ACC112 (cell line): ENCODE data around the gene CPT1A.

Experiments
- H2AFZ ChIP-seq: fragments of 200-600 bp; sonication (generic); one replicate; pipeline ENCODE4 v1.6.0; 2017; ENCODE audit warnings: antibody characterized with exemption, low read length; ENCODE audit not compliant: unreplicated experiment
- H3K27ac ChIP-seq: fragments of 200-600 bp; sonication (generic); 2 replicates; pipeline ENCODE4 v1.5.1; 2014; ENCODE audit warnings: low read depth, mild to moderate bottlenecking, antibody characterized with exemption, low read length, moderate library complexity
- H3K27me3 ChIP-seq: fragments of 200-600 bp; sonication (generic); 2 replicates; pipeline ENCODE4 v1.6.1; 2014; ENCODE audit warnings: mild to moderate bottlenecking, antibody characterized with exemption, low read length, moderate library complexity, mixed read lengths; ENCODE audit not compliant: insufficient read depth
- H3K36me3 ChIP-seq: fragments of 200-600 bp; sonication (generic); 2 replicates; pipeline ENCODE4 v1.6.1; 2016; ENCODE audit warnings: mild to moderate bottlenecking, antibody characterized with exemption, low read length, moderate library complexity, mixed read lengths; ENCODE audit not compliant: insufficient read depth
- H3K4me1 ChIP-seq: fragments of 200-600 bp; sonication (generic); one replicate; pipeline ENCODE4 v1.6.1; 2016; ENCODE audit warnings: low read length, mixed read lengths; ENCODE audit not compliant: insufficient read depth, unreplicated experiment, control insufficient read depth
- H3K4me3 ChIP-seq: fragments of 200-600 bp; sonication (generic); 2 replicates; pipeline ENCODE4 v1.5.1; 2014; ENCODE audit warnings: mild to moderate bottlenecking, low read depth, low read length
- H3K79me2 ChIP-seq: fragments of 200-600 bp; sonication (generic); one replicate; pipeline ENCODE4 v1.6.0; 2016; ENCODE audit warnings: low read length; ENCODE audit not compliant: control insufficient read depth, unreplicated experiment, insufficient read depth

The CPT1A gene

DNA sequence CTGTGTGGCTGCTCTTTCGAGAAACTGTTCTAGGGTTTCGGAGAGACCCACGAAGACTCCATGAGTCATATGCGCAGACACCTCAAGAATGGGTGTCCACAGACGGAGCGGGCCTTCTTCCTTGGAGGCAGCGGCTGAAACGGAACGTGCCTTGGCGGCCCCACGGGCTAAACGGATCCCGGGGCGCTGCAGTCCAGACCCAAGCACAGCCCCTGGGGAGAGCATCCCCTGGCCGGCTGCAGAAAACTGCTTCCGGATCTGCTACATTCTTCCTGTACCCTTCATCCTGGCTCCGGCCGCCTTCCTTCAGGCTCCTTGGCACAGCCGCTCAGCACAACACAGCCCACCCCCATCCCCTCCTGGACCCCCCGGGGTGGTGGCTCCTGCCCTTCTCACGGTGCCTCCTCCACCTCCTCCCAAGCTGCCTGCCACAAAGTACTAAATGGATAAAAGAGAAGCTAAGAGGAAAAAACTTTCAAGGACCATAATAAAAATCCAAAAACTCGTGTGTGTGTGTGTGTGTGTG lies 25.4 kb downstream of the CPT1A start:
- H3K79me2 ChIP-seq: peaks cover 20% of the 10 kb centered on the region
- no peaks in the 10 kb centered on the region for H3K27me3 ChIP-seq
- H3K4me1 ChIP-seq: no peaks in the 10 kb centered on the region
- H3K27ac ChIP-seq: no peak overlapping the region
- no peak overlapping the region for H3K4me3 ChIP-seq
- H3K36me3 ChIP-seq: no peaks in the 10 kb centered on the region
- H2AFZ ChIP-seq: no peak overlapping the region

DNA sequence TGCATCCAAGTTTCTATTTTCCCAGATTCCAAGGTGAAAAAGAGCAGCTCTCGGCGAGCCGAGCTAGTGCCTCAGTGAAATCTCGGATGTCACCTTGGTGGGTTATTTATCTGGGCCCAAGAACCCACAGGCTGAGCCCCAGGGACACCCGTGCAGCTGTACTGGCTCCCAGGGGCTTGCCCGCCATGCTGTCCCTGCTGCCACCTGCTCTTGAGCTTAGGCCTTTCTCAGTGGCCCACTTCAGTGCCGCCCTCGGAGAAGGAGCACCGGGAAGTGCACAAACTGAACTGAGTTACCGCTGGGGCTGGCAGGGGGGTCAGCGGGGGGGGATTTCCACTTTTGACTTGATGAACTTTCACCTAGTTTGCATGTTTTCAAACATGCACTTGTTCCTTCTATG lies 27.9 kb downstream of the CPT1A start:
- Histone ChIP-seq H2AFZ (no peak overlapping the region), H3K4me3 (no peak overlapping the region), H3K27me3 (no peaks in the 10 kb centered on the region), H3K36me3 (no peaks in the 10 kb centered on the region), H3K27ac (no peak overlapping the region), H3K4me1 (no peaks in the 10 kb centered on the region), H3K79me2 (peaks cover 14% of the 10 kb centered on the region)

- Histone ChIP-seq H3K36me3 (no peaks in the 10 kb centered on the region), H3K4me3 (no peak overlapping the region), H3K27me3 (no peaks in the 10 kb centered on the region), H3K79me2 (peaks cover 9% of the 10 kb centered on the region), H3K27ac (no peak overlapping the region), H3K4me1 (no peaks in the 10 kb centered on the region), H2AFZ (no peak overlapping the region)
These were observed 29.2 kb downstream of the CPT1A start for GRCh38 chr11:68812526-68812925.

DNA sequence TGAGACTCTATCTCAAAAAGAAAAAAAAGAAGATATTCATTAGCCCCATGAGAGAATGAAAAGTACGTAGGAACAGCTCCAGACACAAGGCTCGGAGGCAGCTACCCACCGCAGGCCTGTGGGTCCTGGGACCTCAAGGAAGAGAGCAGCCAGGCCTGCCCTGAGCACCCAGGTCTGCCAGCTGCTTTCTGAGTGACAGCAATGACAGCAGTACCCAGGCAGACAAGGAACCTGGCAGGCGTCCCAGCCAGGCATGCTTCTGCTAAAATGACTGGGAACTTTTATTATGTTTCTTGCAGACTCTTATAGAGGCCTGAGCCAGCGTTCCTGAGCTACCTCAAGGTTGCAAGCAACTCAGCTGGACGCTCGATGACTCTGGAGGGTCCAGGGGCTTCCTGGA lies 31.6 kb downstream of the CPT1A start:
- no peaks in the 10 kb centered on the region for H3K79me2 ChIP-seq
- no peak overlapping the region for H2AFZ ChIP-seq
- H3K27ac ChIP-seq: no peak overlapping the region
- H3K4me3 ChIP-seq: no peak overlapping the region
- H3K27me3 ChIP-seq: no peaks in the 10 kb centered on the region
- H3K36me3 ChIP-seq: no peaks in the 10 kb centered on the region
- H3K4me1 ChIP-seq: peaks cover 8% of the 10 kb centered on the region

GRCh38 chr11:68809506-68809905 lies 32.2 kb downstream of the CPT1A start:
- Histone ChIP-seq H3K27me3 (no peaks in the 10 kb centered on the region), H2AFZ (no peak overlapping the region), H3K79me2 (no peaks in the 10 kb centered on the region), H3K4me3 (no peak overlapping the region), H3K27ac (no peak overlapping the region), H3K4me1 (peaks cover 8% of the 10 kb centered on the region), H3K36me3 (no peaks in the 10 kb centered on the region)

- Histone ChIP-seq H3K4me3 (no peak overlapping the region), H2AFZ (no peak overlapping the region), H3K27ac (no peak overlapping the region), H3K79me2 (no peaks in the 10 kb centered on the region), H3K27me3 (no peaks in the 10 kb centered on the region), H3K4me1 (peaks cover 8% of the 10 kb centered on the region), H3K36me3 (no peaks in the 10 kb centered on the region)
These were observed 32.9 kb downstream of the CPT1A start for GRCh38 chr11:68808787-68809186.

GRCh38 chr11:68806931-68807844 lies 34.5 kb downstream of the CPT1A start:
- no peaks in the 10 kb centered on the region for H3K79me2 ChIP-seq
- no peaks in the 10 kb centered on the region for H3K27me3 ChIP-seq
- peaks cover 8% of the 10 kb centered on the region for H3K4me1 ChIP-seq
- H2AFZ ChIP-seq: no peak overlapping the region
- peak overlapping the region; percentile 18; the same call in 1 of the 2 replicates for H3K27ac ChIP-seq
- H3K36me3 ChIP-seq: no peaks in the 10 kb centered on the region
- no peak overlapping the region for H3K4me3 ChIP-seq

GRCh38 chr11:68804786-68805185 lies 36.9 kb downstream of the CPT1A start:
- H3K27ac ChIP-seq: no peak overlapping the region
- no peaks in the 10 kb centered on the region for H3K27me3 ChIP-seq
- H3K79me2 ChIP-seq: no peaks in the 10 kb centered on the region
- H3K4me1 ChIP-seq: peaks cover 8% of the 10 kb centered on the region
- no peaks in the 10 kb centered on the region; the same call in 1 of the 2 replicates for H3K36me3 ChIP-seq
- no peak overlapping the region for H3K4me3 ChIP-seq
- no peak overlapping the region for H2AFZ ChIP-seq

- Histone ChIP-seq H3K27ac (no peak overlapping the region), H3K79me2 (no peaks in the 10 kb centered on the region), H3K4me1 (peaks cover 8% of the 10 kb centered on the region), H3K36me3 (no peaks in the 10 kb centered on the region; the same call in 1 of the 2 replicates), H3K27me3 (no peaks in the 10 kb centered on the region), H3K4me3 (no peak overlapping the region), H2AFZ (no peak overlapping the region)
These were observed 38.0 kb downstream of the CPT1A start for GRCh38 chr11:68803766-68804165.

- no peak overlapping the region for H3K4me3 ChIP-seq
- H2AFZ ChIP-seq: no peak overlapping the region
- H3K36me3 ChIP-seq: peaks cover 6% of the 10 kb centered on the region
These were observed 43.4 kb downstream of the CPT1A start for GRCh38 chr11:68798221-68798813.

More at GRCh38 chr11:68798221-68798813, 43.4 kb downstream of the CPT1A start:
- Histone ChIP-seq H3K4me1 (no peaks in the 10 kb centered on the region), H3K27me3 (no peaks in the 10 kb centered on the region), H3K79me2 (no peaks in the 10 kb centered on the region), H3K27ac (no peak overlapping the region)
